HT1080 (cell line): ENCODE measurements around the gene KAT8. TPM values are rescaled to one million over a fixed set of nuclear protein-coding genes. Genes with fewer than 3 reads are reported as not detected.
"Not testable (repeated sequence)": the region's sequence is repeated elsewhere in the genome, so short reads cannot be mapped to it uniquely, and the experiment has no call there.

Experiments used
- DNase-seq: peaks from one replicate; pipeline ENCODE4 v3.0.0-alpha.2; 2015; ENCODE audit warnings: low read depth
- total RNA-seq: library from RNA; depleted of rRNA; stranded (reverse); fragments of >200 nt; shearing (Covaris generic); gene quantifications from 2 replicates; pipeline ENCODE4 v1.2.3, GENCODE V29; 2014

KAT8 gene
- total RNA-seq, 1 experiment from 2014 or later, result 62.1 TPM

GRCh38 chr16:31083556-31083955 lies 33.9 kb upstream of the KAT8 start:
- no peak for DNase-seq

- DNase-seq, result no peak
Measured at GRCh38 chr16:31083981-31084380, 33.5 kb upstream of the KAT8 start.

GRCh38 chr16:31084584-31085302 lies 32.7 kb upstream of the KAT8 start:
- no peak for DNase-seq

- DNase-seq, result no peak
Measured at GRCh38 chr16:31085411-31085810, 32.1 kb upstream of the KAT8 start.

- DNase-seq, result no peak
Measured at GRCh38 chr16:31085873-31086628, 31.4 kb upstream of the KAT8 start.

GRCh38 chr16:31086629-31086906 lies 30.9 kb upstream of the KAT8 start:
- no peak for DNase-seq

GRCh38 chr16:31087481-31087880 lies 30.0 kb upstream of the KAT8 start:
- no peak for DNase-seq

- no peak for DNase-seq
Measured at GRCh38 chr16:31087971-31088370, 29.5 kb upstream of the KAT8 start.

GRCh38 chr16:31088459-31089183 lies 28.8 kb upstream of the KAT8 start, which contains the start of gene PRSS53:
TSS of gene PRSS53 (minus strand) at chr16:31088943. CDS start at chr16:31088809, 134 bp downstream.
- DNase-seq, result no peak

GRCh38 chr16:31089199-31089598 lies 28.3 kb upstream of the KAT8 start:
- DNase-seq, result no peak

- peak; percentile 65 for DNase-seq
Measured at GRCh38 chr16:31090540-31090939, 26.9 kb upstream of the KAT8 start.

GRCh38 chr16:31092330-31092729 lies 25.1 kb upstream of the KAT8 start:
- DNase-seq, result no peak

- no peak for DNase-seq
Measured at GRCh38 chr16:31093132-31093703, 24.2 kb upstream of the KAT8 start.

- DNase-seq, result no peak
Measured at GRCh38 chr16:31094088-31094423, 23.4 kb upstream of the KAT8 start.

- DNase-seq, result peak; percentile 98
Measured at GRCh38 chr16:31094424-31095120, 22.9 kb upstream of the KAT8 start, which contains the start of gene VKORC1. TSS of gene VKORC1 (minus strand) at chr16:31094797. CDS start at chr16:31094729, 68 bp downstream.

GRCh38 chr16:31099860-31100638 lies 17.4 kb upstream of the KAT8 start:
- peak; percentile 49 for DNase-seq

- DNase-seq, result not testable (repeated sequence)
Measured at GRCh38 chr16:31100876-31101641, 16.4 kb upstream of the KAT8 start.

- DNase-seq, result peak; percentile 40
Measured at GRCh38 chr16:31105677-31106213, 11.7 kb upstream of the KAT8 start.
